B cell (primary cell): ENCODE measurements around the gene LRBA. TPM values are rescaled to one million over a fixed set of nuclear protein-coding genes. Genes with fewer than 3 reads are reported as not detected.

Experiments
- ATAC-seq: fragments of 200-7000 bp; cut with Tn5 transposase; one replicate; pipeline ENCODE4 v1.10.0; 2021; ENCODE audit warnings: low read depth, mild to moderate bottlenecking, moderate number of reproducible peaks, moderate library complexity
- CTCF ChIA-PET: fragments of 350-600 bp; sonication (Branson Sonifier 250); formaldehyde crosslinking; loops from one replicate; lab custom pipeline; 2021; ENCODE audit warnings: antibody characterized with exemption, inconsistent platforms; lab: Charles Lee
- POLR2A ChIA-PET: fragments of 350-600 bp; sonication (Branson Sonifier 250); formaldehyde crosslinking; loops from one replicate; lab custom pipeline; 2021; ENCODE audit warnings: antibody characterized with exemption; lab: Charles Lee
- DNase-seq: peaks from one replicate; pipeline ENCODE4 v3.0.0; 2013
- H2AFZ ChIP-seq: 2 replicates; pipeline ENCODE4 v1.6.1; 2012; ENCODE audit warnings: mild to moderate bottlenecking, low read depth, low read length; ENCODE audit not compliant: insufficient read depth, poor library complexity, severe bottlenecking
- H3K27ac ChIP-seq, 2 donors: 1 replicate in 1 of 2; 2 replicates in 1 of 2; pipeline ENCODE4 v1.5.1; 2012 to 2013; ENCODE audit warnings: low read length in 2 of 2, mild to moderate bottlenecking in 2 of 2, moderate library complexity in 1 of 2
- H3K27me3 ChIP-seq, 4 experiments: fragments of 200-600 bp in 1 of 4; sonication (generic) in 1 of 4; replicated peaks in 1 of 4; 1 replicate in 2 of 4; 2 replicates in 2 of 4; pipeline versions ENCODE4 v1.6.1 to v1.7.0; 2013 to 2016; ENCODE audit warnings: low read length in 3 of 4, mild to moderate bottlenecking in 2 of 4, mixed read lengths in 1 of 4, moderate library complexity in 1 of 4; ENCODE audit not compliant: insufficient read depth in 4 of 4, control insufficient read depth in 3 of 4; ENCODE audit errors: control extremely low read depth in 1 of 4
- H3K36me3 ChIP-seq, 2 experiments: replicated peaks in 1 of 2; 1 replicate in 1 of 2; 2 replicates in 1 of 2; pipeline versions ENCODE4 v1.6.1 to v1.7.1; 2013; ENCODE audit warnings: low read length in 1 of 2; ENCODE audit not compliant: insufficient read depth in 2 of 2, control insufficient read depth in 1 of 2; ENCODE audit errors: control extremely low read depth in 1 of 2, extremely low read depth in 1 of 2
- H3K4me1 ChIP-seq, 2 donors: fragments of 200-600 bp in 1 of 2; sonication (generic) in 1 of 2; 1 replicate in 1 of 2; 2 replicates in 1 of 2; pipeline versions ENCODE4 v1.5.1 to v1.6.1; 2013 to 2017; ENCODE audit warnings: low read length in 2 of 2; ENCODE audit not compliant: control insufficient read depth in 2 of 2, insufficient read depth in 2 of 2
- H3K4me2 ChIP-seq: replicated peaks from 2 replicates; pipeline ENCODE3; 2012; ENCODE audit warnings: mild to moderate bottlenecking, low read depth, low read length; ENCODE audit not compliant: poor library complexity, severe bottlenecking
- H3K4me3 ChIP-seq, 5 experiments: fragments of 200-600 bp in 1 of 5; sonication (generic) in 1 of 5; 1 replicate in 3 of 5; 2 replicates in 2 of 5; pipeline versions ENCODE4 v1.5.1 to v1.7.0; 2011 to 2016; ENCODE audit warnings: low read length in 4 of 5, mild to moderate bottlenecking in 4 of 5, low read depth in 2 of 5, control low read depth in 1 of 5, moderate library complexity in 1 of 5; ENCODE audit not compliant: insufficient read depth in 1 of 5; ENCODE audit errors: control extremely low read depth in 1 of 5, extremely low read depth in 1 of 5
- H3K79me2 ChIP-seq: fragments of 200-600 bp; sonication (generic); one replicate; pipeline ENCODE4 v1.6.0; 2016; ENCODE audit warnings: low read length; ENCODE audit not compliant: control insufficient read depth, insufficient read depth
- H3K9ac ChIP-seq: fragments of 200-600 bp; sonication (generic); 2 replicates; pipeline ENCODE4 v1.6.1; 2017; ENCODE audit warnings: mild to moderate bottlenecking, low read length, moderate library complexity
- H3K9me3 ChIP-seq, 3 donors: one replicate each; pipeline versions ENCODE4 v1.6.1 to v1.7.1; 2013; ENCODE audit warnings: low read length in 2 of 3; ENCODE audit not compliant: control insufficient read depth in 2 of 3, insufficient read depth in 1 of 3; ENCODE audit errors: control extremely low read depth in 1 of 3
- H4K20me1 ChIP-seq: 2 replicates; pipeline ENCODE4 v1.6.0; 2012; ENCODE audit warnings: mild to moderate bottlenecking, low read length; ENCODE audit not compliant: insufficient read depth, control insufficient read depth, poor library complexity, severe bottlenecking
- H3K27ac Mint-ChIP-seq: one replicate; pipeline ENCODE4 v1.8.0; 2021; ENCODE audit warnings: mixed read lengths
- H3K27me3 Mint-ChIP-seq: one replicate; pipeline ENCODE4 v1.8.0; 2021; ENCODE audit warnings: mixed read lengths
- H3K4me1 Mint-ChIP-seq: one replicate; pipeline ENCODE4 v1.8.0; 2021; ENCODE audit warnings: mixed read lengths
- H3K4me3 Mint-ChIP-seq: one replicate; pipeline ENCODE4 v1.8.0; 2021; ENCODE audit warnings: mixed read lengths
- H3K9me3 Mint-ChIP-seq: one replicate; pipeline ENCODE4 v1.8.0; 2022; ENCODE audit warnings: mixed read lengths; ENCODE audit not compliant: insufficient read depth
- CTCF ChIP-seq: fragments of 200-600 bp; IDR thresholded peaks from one replicate; pipeline ENCODE4 v1.8.0; 2022; ENCODE audit warnings: antibody characterized with exemption, mild to moderate bottlenecking
- EZH2 ChIP-seq: IDR thresholded peaks from 2 replicates; pipeline ENCODE4 v1.6.1; 2012; ENCODE audit warnings: borderline replicate concordance, low read depth, mild to moderate bottlenecking, moderate library complexity, low read length; ENCODE audit not compliant: insufficient read depth, poor library complexity, severe bottlenecking
- WGBS: methylation state at CpG from one replicate; pipeline ENCODE4 v1.1.5; 2013; ENCODE audit warnings: missing lambda C conversion rate; ENCODE audit not compliant: insufficient coverage; 5-methylcytosine and 5-hydroxymethylcytosine counted together
- intact Hi-C: fragments of 100-400 bp; cut with micrococcal nuclease; formaldehyde crosslinking; loops from one replicate; pipeline ENCODE4 v1.10.0; 2022
- polyA plus RNA-seq: library from polyadenylated mRNA; depleted of rRNA; stranded (reverse); fragments of >200 nt; gene quantifications from 2 replicates; pipeline ENCODE4 v1.2.3, GENCODE V29; 2012
- total RNA-seq, 2 donors: library from RNA; stranded (reverse); fragments of 120-200 nt in 1 of 2; gene quantifications; 1 replicate in 1 of 2; 2 replicates in 1 of 2; pipeline versions ENCODE4 v1.2.3 to v1.2.4, GENCODE V29; 2013 to 2022

Gene LRBA
- total and polyA plus RNA-seq, 2 donors (not counting 1 experiment from before 2014, with no cell fraction given) = 17.5 to 86.7 TPM

GRCh38 chr4:150577796-150578195, 437.3 kb downstream of the LRBA start:
- H3K27me3 ChIP-seq = no peaks in the 10 kb centered on the region
- H3K36me3 ChIP-seq = peaks cover 0 to 16% of the 10 kb centered on the region in 2 experiments
- no peak for TF ChIP-seq EZH2
- no peak for TF ChIP-seq CTCF
- H3K4me1 ChIP-seq = no peaks in the 10 kb centered on the region
- WGBS = no CpG with 5 or more reads among the region's 1 CpG
- peaks cover 0 to 13% (median 0%) of the 10 kb centered on the region in 3 donors for H3K9me3 ChIP-seq
- no peak overlapping the region for H3K4me3 ChIP-seq
- no peak overlapping the region for H3K27ac Mint-ChIP-seq
- ATAC-seq (no peak), DNase-seq (no peak)
- H3K9me3 Mint-ChIP-seq = no peaks in the 10 kb centered on the region
- H3K79me2 ChIP-seq = no peaks in the 10 kb centered on the region
- no peak overlapping the region for H3K27ac ChIP-seq
- H3K4me1 Mint-ChIP-seq = no peaks in the 10 kb centered on the region
- no peak overlapping the region for H3K9ac ChIP-seq
- ChIA-PET CTCF (no interaction called here), POLR2A (no interaction called here)
- H4K20me1 ChIP-seq = no peaks in the 10 kb centered on the region
- no peak overlapping the region for H3K4me3 Mint-ChIP-seq
- no peak overlapping the region for H2AFZ ChIP-seq
- intact Hi-C loops = no loop called here
- no peaks in the 10 kb centered on the region for H3K27me3 Mint-ChIP-seq
- H3K4me2 ChIP-seq = no peak overlapping the region

- no peak overlapping the region for H3K9ac ChIP-seq
- H2AFZ ChIP-seq = no peak overlapping the region
- ChIA-PET CTCF (no interaction called here), POLR2A (no interaction called here)
- H3K9me3 ChIP-seq = peaks cover 0 to 4% (median 0%) of the 10 kb centered on the region in 3 donors
- WGBS = no CpG with 5 or more reads among the region's 3 CpGs
- no peak overlapping the region for H3K27ac ChIP-seq
- Mint-ChIP-seq H3K27ac (no peak overlapping the region), H3K4me3 (no peak overlapping the region), H3K4me1 (no peaks in the 10 kb centered on the region), H3K9me3 (no peaks in the 10 kb centered on the region), H3K27me3 (no peaks in the 10 kb centered on the region)
- no peaks in the 10 kb centered on the region for H3K79me2 ChIP-seq
- no peak overlapping the region for H3K4me3 ChIP-seq
- DNase-seq = no peak
- intact Hi-C loops = no loop called here
- H3K36me3 ChIP-seq = peaks cover 0 to 4% of the 10 kb centered on the region in 2 experiments
- TF ChIP-seq EZH2 (no peak), CTCF (no peak)
- H3K27me3 ChIP-seq = no peaks in the 10 kb centered on the region
- no peaks in the 10 kb centered on the region for H3K4me1 ChIP-seq
- no peak for ATAC-seq
- H3K4me2 ChIP-seq = no peak overlapping the region
- H4K20me1 ChIP-seq = no peaks in the 10 kb centered on the region
These were observed 440.4 kb downstream of the LRBA start for GRCh38 chr4:150574678-150575077.
